ENCODE data around the gene GARRE1. TPM values are rescaled to one million over a fixed set of nuclear protein-coding genes. Genes with fewer than 3 reads are reported as not detected.
A peak's percentile ranks its signal among the peaks of the same experiment; 100 is the strongest.

The GARRE1 gene
- total and polyA plus RNA-seq, 8 donors = 2.1 to 60.7 (median 13.8) TPM

DNA sequence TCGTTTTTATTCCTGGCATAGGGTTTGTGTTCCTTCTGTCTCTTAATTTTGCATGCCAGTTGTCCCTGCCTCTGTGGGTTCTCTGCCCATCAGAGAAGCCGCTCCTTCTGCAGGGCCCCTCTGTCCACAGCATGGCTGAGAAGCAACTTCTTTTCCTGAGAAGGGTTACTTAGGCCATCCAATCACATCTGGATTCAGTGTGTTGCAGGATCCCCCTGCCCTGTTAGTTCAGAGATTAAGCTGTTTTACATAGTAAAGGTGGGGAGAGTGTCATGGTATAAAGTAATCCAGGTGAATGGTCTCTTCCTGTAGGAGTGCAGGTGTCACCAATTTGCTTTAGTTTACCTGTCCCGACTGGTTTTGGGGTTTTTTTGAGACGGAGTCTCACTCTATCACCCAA, 22.9 kb upstream of the GARRE1 start:
- TF ChIP-seq CTCF (IDR thresholded peaks at IDR 0.05) (no peak), EP300 (IDR thresholded peaks at IDR 0.05) (no peak), POLR2A (IDR thresholded peaks at IDR 0.05) (no peak), POLR2AphosphoS5 (IDR thresholded peaks at IDR 0.05) (no peak)
- no peak overlapping the region for H3K27ac ChIP-seq

DNA sequence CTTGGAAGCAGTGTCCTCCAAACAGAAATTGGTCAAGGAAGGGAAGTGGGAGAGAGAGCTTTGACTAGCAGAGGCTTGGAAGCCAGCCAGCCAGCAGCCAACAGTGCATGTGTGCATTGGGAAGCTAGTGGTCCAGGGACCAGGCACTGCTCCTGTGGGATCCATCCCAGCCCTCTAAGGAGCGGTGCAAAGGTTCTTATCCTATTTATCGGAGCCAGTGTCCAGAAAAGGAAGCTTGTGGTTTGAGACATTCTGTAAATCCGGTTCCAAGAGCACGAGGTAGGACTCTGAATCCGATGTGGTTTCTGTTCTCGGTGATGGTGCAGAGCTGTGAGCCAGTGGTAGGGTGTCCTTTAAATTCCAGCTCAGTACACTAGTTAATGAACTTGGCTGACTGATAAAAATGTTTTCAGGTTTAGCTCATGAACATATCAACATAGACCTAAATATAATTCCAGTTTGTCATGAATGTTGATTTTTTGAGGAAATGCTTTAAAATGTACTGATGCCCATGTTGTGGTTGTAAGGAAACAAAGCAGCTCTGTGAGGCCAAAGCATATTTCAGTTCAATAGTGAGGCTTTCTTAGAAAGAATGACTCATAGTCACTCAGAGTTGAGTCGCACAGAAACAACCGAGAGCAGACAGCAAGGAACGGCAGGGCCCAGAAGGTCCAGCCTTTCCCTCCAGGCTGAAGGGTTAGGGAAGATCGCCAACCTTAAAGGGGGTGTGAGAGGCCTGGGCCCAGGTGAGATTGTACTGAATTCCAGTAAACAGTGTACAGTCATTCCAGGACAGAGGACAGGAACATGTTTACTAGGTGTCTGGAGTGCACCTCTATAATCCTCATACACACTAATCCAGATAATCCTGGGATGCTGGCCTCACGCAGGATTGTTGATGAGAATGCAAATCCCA, 21.5 kb upstream of the GARRE1 start:
- TF ChIP-seq EP300 (IDR thresholded peaks at IDR 0.05) (no peak), POLR2AphosphoS5 (IDR thresholded peaks at IDR 0.05) (peak in 2 of 3 donors; percentile 9 to 31)
- intact Hi-C loops (cut with DNase I; ENCODE audit: low total_unique reads) = no loop called here
- Histone ChIP-seq H3K4me1 (peaks cover 6 to 28% (median 14%) of the 10 kb centered on the region in 4 donors), H3K36me3 (peaks cover 15 to 38% (median 34%) of the 10 kb centered on the region in 4 donors), H3K27ac (peak overlapping the region in 4 of 5 donors; percentile 5 to 70 (median 60)), H3K9me3 (no peaks in the 10 kb centered on the region), H3K27me3 (no peaks in the 10 kb centered on the region), H3K4me3 (no peak overlapping the region)
- WGBS, 5 donors = 27 to 50% (median 31%) methylated on average over 11 of the region's 11 CpGs
- peak in 1 of 2 donors; percentile 59 for DNase-seq

More for the DNA sequence above, 22.9 kb upstream of the GARRE1 start:
- H3K27me3 ChIP-seq = no peaks in the 10 kb centered on the region
- H3K36me3 ChIP-seq = peaks cover 15 to 52% (median 48%) of the 10 kb centered on the region in 4 donors
- no peak overlapping the region for H3K4me3 ChIP-seq
- H3K4me1 ChIP-seq = peaks cover 6 to 28% (median 14%) of the 10 kb centered on the region in 4 donors
- DNase-seq = no peak
- WGBS, 5 donors = 85 to 91% (median 90%) methylated on average over 4 of the region's 4 CpGs
- intact Hi-C loops (cut with DNase I; ENCODE audit: low total_unique reads) = no loop called here
- H3K9me3 ChIP-seq = no peaks in the 10 kb centered on the region

GRCh38 chr19:34235425-34235940, 18.9 kb upstream of the GARRE1 start:
- H3K27ac ChIP-seq = no peak overlapping the region
- peaks cover 6 to 28% (median 14%) of the 10 kb centered on the region in 4 donors for H3K4me1 ChIP-seq
- WGBS, 5 donors = 86 to 96% (median 90%) methylated on average over 2 of the region's 2 CpGs
- TF ChIP-seq CTCF (IDR thresholded peaks at IDR 0.05) (no peak), POLR2A (IDR thresholded peaks at IDR 0.05) (no peak), EP300 (IDR thresholded peaks at IDR 0.05) (no peak), POLR2AphosphoS5 (IDR thresholded peaks at IDR 0.05) (no peak)
- H3K9me3 ChIP-seq = no peaks in the 10 kb centered on the region
- H3K36me3 ChIP-seq = peaks cover 4 to 11% (median 8%) of the 10 kb centered on the region in 4 donors
- no peak overlapping the region for H3K4me3 ChIP-seq
- intact Hi-C loops (cut with DNase I; ENCODE audit: low total_unique reads) = no loop called here
- H3K27me3 ChIP-seq = no peaks in the 10 kb centered on the region
- DNase-seq = no peak

- intact Hi-C loops (cut with DNase I; ENCODE audit: low total_unique reads) = no loop called here
- no peak for TF ChIP-seq POLR2AphosphoS5 (IDR thresholded peaks at IDR 0.05)
- no peak for TF ChIP-seq POLR2A (IDR thresholded peaks at IDR 0.05)
- no peak for TF ChIP-seq EP300 (IDR thresholded peaks at IDR 0.05)
- no peak for TF ChIP-seq CTCF (IDR thresholded peaks at IDR 0.05)
- H3K36me3 ChIP-seq = peaks cover 0 to 3% (median 0%) of the 10 kb centered on the region in 4 donors
- 74 to 83% (median 74%) methylated on average over 18 of the region's 18 CpGs for WGBS, 5 donors
- H3K27me3 ChIP-seq = no peaks in the 10 kb centered on the region
- no peak overlapping the region for H3K4me3 ChIP-seq
- H3K4me1 ChIP-seq = peaks cover 6 to 27% (median 14%) of the 10 kb centered on the region in 4 donors
- DNase-seq = peak in 1 of 2 donors; percentile 13
- H3K27ac ChIP-seq = no peak overlapping the region
- H3K9me3 ChIP-seq = no peaks in the 10 kb centered on the region
These were observed 18.0 kb upstream of the GARRE1 start for GRCh38 chr19:34236035-34236987.

All from stomach (tissue), 9 donors.